Fibroblast of lung (primary cell): ENCODE data around the gene RHBDF2.

ENCODE experiments used
- EZH2 ChIP-seq: IDR thresholded peaks from 2 replicates; pipeline ENCODE4 v1.5.1; 2012; ENCODE audit warnings: low read length, control low read depth, mild to moderate bottlenecking; ENCODE audit errors: missing control alignments
- TF ChIP-seq, protein P1 (sequence below), 2 donors: IDR thresholded peaks in 1 of 2; conservative IDR thresholded peaks in 1 of 2; 1 replicate in 1 of 2; 2 replicates in 1 of 2; pipeline ENCODE4 v1.5.1; 2011 to 2012; ENCODE audit warnings: low read length in 2 of 2, control low read depth in 1 of 2, inconsistent platforms in 1 of 2, low read depth in 1 of 2, mild to moderate bottlenecking in 1 of 2

- no peak for TF ChIP-seq EZH2
- TF ChIP-seq, protein P1, sequence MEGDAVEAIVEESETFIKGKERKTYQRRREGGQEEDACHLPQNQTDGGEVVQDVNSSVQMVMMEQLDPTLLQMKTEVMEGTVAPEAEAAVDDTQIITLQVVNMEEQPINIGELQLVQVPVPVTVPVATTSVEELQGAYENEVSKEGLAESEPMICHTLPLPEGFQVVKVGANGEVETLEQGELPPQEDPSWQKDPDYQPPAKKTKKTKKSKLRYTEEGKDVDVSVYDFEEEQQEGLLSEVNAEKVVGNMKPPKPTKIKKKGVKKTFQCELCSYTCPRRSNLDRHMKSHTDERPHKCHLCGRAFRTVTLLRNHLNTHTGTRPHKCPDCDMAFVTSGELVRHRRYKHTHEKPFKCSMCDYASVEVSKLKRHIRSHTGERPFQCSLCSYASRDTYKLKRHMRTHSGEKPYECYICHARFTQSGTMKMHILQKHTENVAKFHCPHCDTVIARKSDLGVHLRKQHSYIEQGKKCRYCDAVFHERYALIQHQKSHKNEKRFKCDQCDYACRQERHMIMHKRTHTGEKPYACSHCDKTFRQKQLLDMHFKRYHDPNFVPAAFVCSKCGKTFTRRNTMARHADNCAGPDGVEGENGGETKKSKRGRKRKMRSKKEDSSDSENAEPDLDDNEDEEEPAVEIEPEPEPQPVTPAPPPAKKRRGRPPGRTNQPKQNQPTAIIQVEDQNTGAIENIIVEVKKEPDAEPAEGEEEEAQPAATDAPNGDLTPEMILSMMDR (conservative IDR thresholded peaks at IDR 0.05 in 1 of 2, IDR thresholded peaks at IDR 0.05 in 1 of 2; ENCODE audit: low read depth in 1 of 2, low read length in 2 of 2) = no peak
These were observed 13.6 kb downstream of the RHBDF2 start for GRCh38 chr17:76487451-76488192.
